Measurements from ENCODE around the gene ZFHX3.

DNA sequence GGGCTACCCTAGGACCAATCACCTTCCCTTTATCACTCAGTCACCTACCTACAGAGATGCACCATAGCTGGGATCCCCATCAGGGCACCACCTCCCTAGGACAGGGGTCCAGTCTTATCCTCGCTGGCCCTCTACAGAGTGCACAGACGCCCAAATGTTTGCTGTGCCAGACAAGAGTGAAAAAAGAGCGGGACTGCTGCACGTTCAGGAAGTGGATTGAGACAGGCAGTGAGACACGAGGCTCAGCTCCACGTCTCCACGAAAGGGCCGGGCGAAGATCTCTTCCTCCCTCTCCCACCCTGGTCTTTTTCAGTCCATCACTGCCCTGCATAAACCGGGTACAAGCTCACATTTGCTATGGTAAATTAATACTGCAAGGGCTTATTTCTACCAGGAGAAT is 95.5 kb downstream of the ZFHX3 start:
- TF ChIP-seq RAD21 (IDR thresholded peaks at IDR 0.05) (no peak), SP1 (IDR thresholded peaks at IDR 0.05) (no peak), HNF4A (conservative IDR thresholded peaks at IDR 0.05) (no peak)
- TF ChIP-seq, protein P1, sequence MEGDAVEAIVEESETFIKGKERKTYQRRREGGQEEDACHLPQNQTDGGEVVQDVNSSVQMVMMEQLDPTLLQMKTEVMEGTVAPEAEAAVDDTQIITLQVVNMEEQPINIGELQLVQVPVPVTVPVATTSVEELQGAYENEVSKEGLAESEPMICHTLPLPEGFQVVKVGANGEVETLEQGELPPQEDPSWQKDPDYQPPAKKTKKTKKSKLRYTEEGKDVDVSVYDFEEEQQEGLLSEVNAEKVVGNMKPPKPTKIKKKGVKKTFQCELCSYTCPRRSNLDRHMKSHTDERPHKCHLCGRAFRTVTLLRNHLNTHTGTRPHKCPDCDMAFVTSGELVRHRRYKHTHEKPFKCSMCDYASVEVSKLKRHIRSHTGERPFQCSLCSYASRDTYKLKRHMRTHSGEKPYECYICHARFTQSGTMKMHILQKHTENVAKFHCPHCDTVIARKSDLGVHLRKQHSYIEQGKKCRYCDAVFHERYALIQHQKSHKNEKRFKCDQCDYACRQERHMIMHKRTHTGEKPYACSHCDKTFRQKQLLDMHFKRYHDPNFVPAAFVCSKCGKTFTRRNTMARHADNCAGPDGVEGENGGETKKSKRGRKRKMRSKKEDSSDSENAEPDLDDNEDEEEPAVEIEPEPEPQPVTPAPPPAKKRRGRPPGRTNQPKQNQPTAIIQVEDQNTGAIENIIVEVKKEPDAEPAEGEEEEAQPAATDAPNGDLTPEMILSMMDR (IDR thresholded peaks at IDR 0.05; ENCODE audit: low read depth, low read length, missing input control) = no peak
- TF ChIP-seq, protein P2, sequence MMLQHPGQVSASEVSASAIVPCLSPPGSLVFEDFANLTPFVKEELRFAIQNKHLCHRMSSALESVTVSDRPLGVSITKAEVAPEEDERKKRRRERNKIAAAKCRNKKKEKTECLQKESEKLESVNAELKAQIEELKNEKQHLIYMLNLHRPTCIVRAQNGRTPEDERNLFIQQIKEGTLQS (IDR thresholded peaks at IDR 0.05) = no peak
- TF ChIP-seq, protein P3, sequence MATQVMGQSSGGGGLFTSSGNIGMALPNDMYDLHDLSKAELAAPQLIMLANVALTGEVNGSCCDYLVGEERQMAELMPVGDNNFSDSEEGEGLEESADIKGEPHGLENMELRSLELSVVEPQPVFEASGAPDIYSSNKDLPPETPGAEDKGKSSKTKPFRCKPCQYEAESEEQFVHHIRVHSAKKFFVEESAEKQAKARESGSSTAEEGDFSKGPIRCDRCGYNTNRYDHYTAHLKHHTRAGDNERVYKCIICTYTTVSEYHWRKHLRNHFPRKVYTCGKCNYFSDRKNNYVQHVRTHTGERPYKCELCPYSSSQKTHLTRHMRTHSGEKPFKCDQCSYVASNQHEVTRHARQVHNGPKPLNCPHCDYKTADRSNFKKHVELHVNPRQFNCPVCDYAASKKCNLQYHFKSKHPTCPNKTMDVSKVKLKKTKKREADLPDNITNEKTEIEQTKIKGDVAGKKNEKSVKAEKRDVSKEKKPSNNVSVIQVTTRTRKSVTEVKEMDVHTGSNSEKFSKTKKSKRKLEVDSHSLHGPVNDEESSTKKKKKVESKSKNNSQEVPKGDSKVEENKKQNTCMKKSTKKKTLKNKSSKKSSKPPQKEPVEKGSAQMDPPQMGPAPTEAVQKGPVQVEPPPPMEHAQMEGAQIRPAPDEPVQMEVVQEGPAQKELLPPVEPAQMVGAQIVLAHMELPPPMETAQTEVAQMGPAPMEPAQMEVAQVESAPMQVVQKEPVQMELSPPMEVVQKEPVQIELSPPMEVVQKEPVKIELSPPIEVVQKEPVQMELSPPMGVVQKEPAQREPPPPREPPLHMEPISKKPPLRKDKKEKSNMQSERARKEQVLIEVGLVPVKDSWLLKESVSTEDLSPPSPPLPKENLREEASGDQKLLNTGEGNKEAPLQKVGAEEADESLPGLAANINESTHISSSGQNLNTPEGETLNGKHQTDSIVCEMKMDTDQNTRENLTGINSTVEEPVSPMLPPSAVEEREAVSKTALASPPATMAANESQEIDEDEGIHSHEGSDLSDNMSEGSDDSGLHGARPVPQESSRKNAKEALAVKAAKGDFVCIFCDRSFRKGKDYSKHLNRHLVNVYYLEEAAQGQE (IDR thresholded peaks at IDR 0.05) = no peak

All from liver (tissue), 3 donors.